ENCODE results near the gene INPP5J. TPM values are rescaled to one million over a fixed set of nuclear protein-coding genes. Genes with fewer than 3 reads are reported as not detected.
"Not testable (repeated sequence)": the region's sequence is repeated elsewhere in the genome, so short reads cannot be mapped to it uniquely, and the experiment has no call there.

The INPP5J gene
- total RNA-seq, 2 experiments from 2014 or later, result not detected

- Mint-ChIP-seq H3K36me3 (ENCODE audit: low read depth) (no peaks in the 10 kb centered on the region), H3K27me3 (no peaks in the 10 kb centered on the region), H3K4me1 (peaks cover 15% of the 10 kb centered on the region), H3K4me3 (peak within 1 kb of the TSS; percentile 79), H3K9me3 (no peaks in the 10 kb centered on the region), H3K27ac (peak within 1 kb of the TSS; percentile 1)
- ChIA-PET POLR2A (interaction anchor here (0.7 to 2.4 kb wide), 10 partner anchors 10 to 240 kb away, joined by 3 to 10 read pairs (median 6); partner anchors contain the start of genes PATZ1 and TUG1), CTCF (interaction anchor here (0.8 to 2.9 kb wide), 22 partner anchors 10 to 239 kb away, joined by 3 to 28 read pairs (median 6); partner anchors contain the start of genes LIMK2, PATZ1, PIK3IP1 and RNF185)
- DNase-seq, result peak; percentile 91
These were observed 15.4 kb upstream of the INPP5J start, which contains the start of gene SELENOM for GRCh38 chr22:31107178-31107893. Gene SELENOM, minus strand, starts transcription at chr22:31107568. Its CDS starts 63 bp downstream, at chr22:31107505.

GRCh38 chr22:31107894-31108218, 14.9 kb upstream of the INPP5J start:
- Mint-ChIP-seq H3K27ac (peak overlapping the region; percentile 1), H3K9me3 (peaks cover under 1% of the 10 kb centered on the region), H3K4me3 (peak overlapping the region; percentile 79), H3K36me3 (ENCODE audit: low read depth) (no peaks in the 10 kb centered on the region), H3K27me3 (no peaks in the 10 kb centered on the region), H3K4me1 (peaks cover 15% of the 10 kb centered on the region)
- no peak for DNase-seq
- CTCF ChIA-PET, result interaction anchor here (0.6 to 2.9 kb wide), 23 partner anchors 9 to 239 kb away, joined by 3 to 28 read pairs (median 5); partner anchors contain the start of genes LIMK2, PATZ1 and PIK3IP1
- POLR2A ChIA-PET, result interaction anchor here (0.7 to 2.4 kb wide), 10 partner anchors 9 to 239 kb away, joined by 3 to 10 read pairs (median 6); partner anchors contain the start of genes PATZ1 and TUG1

- CTCF ChIA-PET, result interaction anchor here (0.6 kb wide), 1 partner anchor 53 kb away, joined by 3 read pairs; no protein-coding TSS in a partner anchor
- H3K27me3 Mint-ChIP-seq; POLR2A ChIA-PET; DNase-seq; H3K9me3 Mint-ChIP-seq; H3K4me3 Mint-ChIP-seq; H3K27ac Mint-ChIP-seq; H3K4me1 Mint-ChIP-seq; H3K36me3 Mint-ChIP-seq (ENCODE audit: low read depth): not testable (repeated sequence)
These were observed 10.1 kb upstream of the INPP5J start for GRCh38 chr22:31112547-31113091.

- ChIA-PET POLR2A (interaction anchor here (1.5 kb wide), 1 partner anchor 11 kb away, joined by 5 read pairs; the partner anchor contains the start of gene SELENOM), CTCF (interaction anchor here (1.6 kb wide), 1 partner anchor 11 kb away, joined by 7 read pairs; the partner anchor contains the start of gene SELENOM)
- H3K9me3 Mint-ChIP-seq, result no peaks in the 10 kb centered on the region
- no peak overlapping the region for H3K4me3 Mint-ChIP-seq
- no peaks in the 10 kb centered on the region for H3K27me3 Mint-ChIP-seq
- H3K4me1 Mint-ChIP-seq, result no peaks in the 10 kb centered on the region
- no peak for DNase-seq
- no peak overlapping the region for H3K27ac Mint-ChIP-seq
- no peaks in the 10 kb centered on the region for H3K36me3 Mint-ChIP-seq (ENCODE audit: low read depth)
These were observed 4.5 kb upstream of the INPP5J start for GRCh38 chr22:31118046-31118820.

- DNase-seq, result no peak
- no peaks in the 10 kb centered on the region for H3K9me3 Mint-ChIP-seq
- H3K36me3 Mint-ChIP-seq (ENCODE audit: low read depth), result no peaks in the 10 kb centered on the region
- H3K27me3 Mint-ChIP-seq, result no peaks in the 10 kb centered on the region
- ChIA-PET POLR2A (no interaction called here), CTCF (no interaction called here)
- no peak overlapping the region for H3K27ac Mint-ChIP-seq
- H3K4me3 Mint-ChIP-seq, result no peak overlapping the region
- H3K4me1 Mint-ChIP-seq, result no peaks in the 10 kb centered on the region
These were observed 3.6 kb upstream of the INPP5J start for GRCh38 chr22:31119026-31119717.

GRCh38 chr22:31120230-31120629, 2.5 kb upstream of the INPP5J start:
- ChIA-PET POLR2A (no interaction called here), CTCF (no interaction called here)
- Mint-ChIP-seq H3K9me3 (no peaks in the 10 kb centered on the region), H3K27me3 (no peaks in the 10 kb centered on the region), H3K27ac (no peak overlapping the region), H3K4me3 (no peak overlapping the region), H3K36me3 (ENCODE audit: low read depth) (no peaks in the 10 kb centered on the region), H3K4me1 (no peaks in the 10 kb centered on the region)
- no peak for DNase-seq

- ChIA-PET CTCF (no interaction called here), POLR2A (no interaction called here)
- H3K27me3 Mint-ChIP-seq, result no peaks in the 10 kb centered on the region
- DNase-seq, result no peak
- no peaks in the 10 kb centered on the region for H3K9me3 Mint-ChIP-seq
- H3K4me3 Mint-ChIP-seq, result no peak overlapping the region
- H3K36me3 Mint-ChIP-seq (ENCODE audit: low read depth), result no peaks in the 10 kb centered on the region
- H3K27ac Mint-ChIP-seq, result no peak overlapping the region
- H3K4me1 Mint-ChIP-seq, result no peaks in the 10 kb centered on the region
These were observed 2.1 kb upstream of the INPP5J start for GRCh38 chr22:31120642-31121041.

GRCh38 chr22:31121403-31121802, 1.4 kb upstream of the INPP5J start:
- no peaks in the 10 kb centered on the region for H3K36me3 Mint-ChIP-seq (ENCODE audit: low read depth)
- no peaks in the 10 kb centered on the region for H3K9me3 Mint-ChIP-seq
- no peak overlapping the region for H3K27ac Mint-ChIP-seq
- H3K4me3 Mint-ChIP-seq, result no peak overlapping the region
- no peak for DNase-seq
- no peaks in the 10 kb centered on the region for H3K4me1 Mint-ChIP-seq
- POLR2A ChIA-PET, result no interaction called here
- CTCF ChIA-PET, result no interaction called here
- no peaks in the 10 kb centered on the region for H3K27me3 Mint-ChIP-seq

GRCh38 chr22:31122196-31122531, 602 bp upstream of the INPP5J start:
- Mint-ChIP-seq H3K4me1 (no peaks in the 10 kb centered on the region), H3K4me3 (no peak overlapping the region), H3K27me3 (no peaks in the 10 kb centered on the region), H3K27ac (no peak overlapping the region), H3K9me3 (no peaks in the 10 kb centered on the region), H3K36me3 (ENCODE audit: low read depth) (no peaks in the 10 kb centered on the region)
- ChIA-PET POLR2A (no interaction called here), CTCF (no interaction called here)
- DNase-seq, result no peak

- Mint-ChIP-seq H3K4me3 (no peak overlapping the region), H3K9me3 (no peaks in the 10 kb centered on the region), H3K4me1 (no peaks in the 10 kb centered on the region), H3K36me3 (ENCODE audit: low read depth) (no peaks in the 10 kb centered on the region), H3K27ac (no peak overlapping the region), H3K27me3 (no peaks in the 10 kb centered on the region)
- no peak for DNase-seq
- CTCF ChIA-PET, result no interaction called here
- POLR2A ChIA-PET, result no interaction called here
These were observed 481 bp downstream of the INPP5J start for GRCh38 chr22:31123292-31123602.

- H3K9me3 Mint-ChIP-seq, result no peaks in the 10 kb centered on the region
- no peaks in the 10 kb centered on the region for H3K36me3 Mint-ChIP-seq (ENCODE audit: low read depth)
- POLR2A ChIA-PET, result no interaction called here
- CTCF ChIA-PET, result interaction anchor here (0.6 kb wide), 1 partner anchor 94 kb away, joined by 3 read pairs; no protein-coding TSS in a partner anchor
- DNase-seq, result no peak
- H3K27ac Mint-ChIP-seq, result no peak overlapping the region
- no peak overlapping the region for H3K4me3 Mint-ChIP-seq
- H3K4me1 Mint-ChIP-seq, result no peaks in the 10 kb centered on the region
- H3K27me3 Mint-ChIP-seq, result no peaks in the 10 kb centered on the region
These were observed 1.5 kb downstream of the INPP5J start for GRCh38 chr22:31124290-31124689.

GRCh38 chr22:31124811-31125465, 2.2 kb downstream of the INPP5J start:
- Mint-ChIP-seq H3K27ac (no peak overlapping the region), H3K27me3 (no peaks in the 10 kb centered on the region), H3K36me3 (ENCODE audit: low read depth) (no peaks in the 10 kb centered on the region), H3K9me3 (no peaks in the 10 kb centered on the region), H3K4me1 (no peaks in the 10 kb centered on the region), H3K4me3 (no peak overlapping the region)
- POLR2A ChIA-PET, result no interaction called here
- DNase-seq, result no peak
- CTCF ChIA-PET, result no interaction called here
